Breast epithelium (tissue), 4 donors: ENCODE data around the gene IL17C. TPM values are rescaled to one million over a fixed set of nuclear protein-coding genes. Genes with fewer than 3 reads are reported as not detected.

Experiments
- DNase-seq, 2 donors: peaks; one replicate each; pipeline ENCODE4 v3.0.0-alpha.2; 2019; ENCODE audit warnings: low spot score in 2 of 2
- H3K27ac ChIP-seq, 2 donors: fragments of 200-600 bp; sonication (generic) in 1 of 2; one replicate each; pipeline ENCODE4 v1.5.1; 2016 to 2019; ENCODE audit warnings: mild to moderate bottlenecking in 1 of 2
- H3K27me3 ChIP-seq, 2 donors: fragments of 200-600 bp; sonication (generic) in 1 of 2; one replicate each; pipeline versions ENCODE4 v1.5.1 to v1.6.0; 2017 to 2019; ENCODE audit warnings: control low read depth in 1 of 2, mild to moderate bottlenecking in 1 of 2
- H3K36me3 ChIP-seq: fragments of 200-600 bp; one replicate; pipeline ENCODE4 v1.5.1; 2019
- H3K4me1 ChIP-seq, 2 donors: fragments of 200-600 bp; sonication (generic); one replicate each; pipeline ENCODE4 v1.5.1; 2016 to 2019; ENCODE audit warnings: control low read depth in 1 of 2
- H3K4me3 ChIP-seq, 3 donors: fragments of 200-600 bp; sonication (generic); 1 replicate in 2 of 3; 2 replicates in 1 of 3; pipeline ENCODE4 v1.5.1; 2016 to 2019; ENCODE audit warnings: mild to moderate bottlenecking in 3 of 3, moderate library complexity in 2 of 3
- H3K9me3 ChIP-seq, 2 donors: fragments of 200-600 bp; sonication (generic) in 1 of 2; one replicate each; pipeline ENCODE4 v1.5.1; 2016 to 2019; ENCODE audit warnings: control low read depth in 1 of 2
- CTCF ChIP-seq, 3 donors: fragments of 450-650 bp; IDR thresholded peaks; one replicate each; pipeline ENCODE4 v1.5.1; 2016 to 2017; ENCODE audit warnings: antibody characterized with exemption in 3 of 3, mild to moderate bottlenecking in 3 of 3, moderate library complexity in 3 of 3
- POLR2A ChIP-seq: fragments of 450-650 bp; IDR thresholded peaks from one replicate; pipeline ENCODE4 v1.6.1; 2016; ENCODE audit warnings: antibody characterized with exemption, mild to moderate bottlenecking, moderate library complexity
- POLR2AphosphoS5 ChIP-seq, 3 donors: sonication (generic); formaldehyde crosslinking; IDR thresholded peaks; one replicate each; pipeline ENCODE4 v1.6.1; 2017; ENCODE audit warnings: antibody characterized with exemption in 3 of 3
- intact Hi-C: fragments of 100-400 bp; cut with DNase I; formaldehyde crosslinking; loops from one replicate; pipeline ENCODE4 v1.15.1; 2023; ENCODE audit warnings: low total_unique reads
- total RNA-seq, 3 donors: library from RNA; depleted of rRNA; stranded (reverse); fragments of >200 nt; gene quantifications; one replicate each; pipeline ENCODE4 v1.1.0, GENCODE V29; 2016

Gene IL17C
- total RNA-seq, 3 donors from 2014 or later = not detected

- TF ChIP-seq POLR2AphosphoS5 (IDR thresholded peaks at IDR 0.05) (no peak), CTCF (IDR thresholded peaks at IDR 0.05) (no peak), POLR2A (no peak)
- Histone ChIP-seq H3K27me3 (peaks cover 0 to 2% of the 10 kb centered on the region in 2 donors), H3K9me3 (no peaks in the 10 kb centered on the region), H3K4me1 (no peaks in the 10 kb centered on the region), H3K36me3 (no peaks in the 10 kb centered on the region), H3K27ac (no peak overlapping the region), H3K4me3 (no peak overlapping the region)
- no peak for DNase-seq
- intact Hi-C loops = no loop called here
Observed at GRCh38 chr16:88645941-88646340, 7.6 kb downstream of the IL17C start.

GRCh38 chr16:88646345-88647034 lies 8.1 kb downstream of the IL17C start:
- no peak for TF ChIP-seq POLR2A
- TF ChIP-seq POLR2AphosphoS5 (IDR thresholded peaks at IDR 0.05) = no peak
- TF ChIP-seq CTCF (IDR thresholded peaks at IDR 0.05) = no peak
- no peak for DNase-seq
- Histone ChIP-seq H3K4me1 (peaks cover 3% of the 10 kb centered on the region in 2 donors), H3K27me3 (no peaks in the 10 kb centered on the region), H3K9me3 (no peaks in the 10 kb centered on the region), H3K36me3 (no peaks in the 10 kb centered on the region), H3K4me3 (no peak overlapping the region), H3K27ac (no peak overlapping the region)
- intact Hi-C loops = no loop called here

- intact Hi-C loops = no loop called here
- H3K9me3 ChIP-seq = no peaks in the 10 kb centered on the region
- no peak for TF ChIP-seq POLR2A
- TF ChIP-seq POLR2AphosphoS5 (IDR thresholded peaks at IDR 0.05) = no peak
- TF ChIP-seq CTCF (IDR thresholded peaks at IDR 0.05) = no peak
- no peaks in the 10 kb centered on the region for H3K36me3 ChIP-seq
- no peak overlapping the region for H3K4me3 ChIP-seq
- H3K27me3 ChIP-seq = no peaks in the 10 kb centered on the region
- H3K4me1 ChIP-seq = peaks cover 3% of the 10 kb centered on the region in 2 donors
- DNase-seq = no peak
- no peak overlapping the region for H3K27ac ChIP-seq
Observed at GRCh38 chr16:88647178-88648070, 9.1 kb downstream of the IL17C start.

- intact Hi-C loops = no loop called here
- DNase-seq = no peak
- Histone ChIP-seq H3K27me3 (no peaks in the 10 kb centered on the region), H3K36me3 (no peaks in the 10 kb centered on the region), H3K4me3 (peak overlapping the region; percentile 84 to 86 (median 86)), H3K9me3 (no peaks in the 10 kb centered on the region), H3K4me1 (peaks cover 3% of the 10 kb centered on the region in 2 donors), H3K27ac (peak overlapping the region in 1 of 2 donors; percentile 71)
- TF ChIP-seq POLR2A = no peak
- no peak for TF ChIP-seq POLR2AphosphoS5 (IDR thresholded peaks at IDR 0.05)
- no peak for TF ChIP-seq CTCF (IDR thresholded peaks at IDR 0.05)
Observed at GRCh38 chr16:88649195-88649923, 11.0 kb downstream of the IL17C start.
